ENCODE data around the gene MORC2. TPM values are rescaled to one million over a fixed set of nuclear protein-coding genes. Genes with fewer than 3 reads are reported as not detected.

The MORC2 gene
- polyA plus RNA-seq, 4 donors = 29.0 to 36.7 (median 34.9) TPM

- no peak for DNase-seq (ENCODE audit: low read depth in 4 of 4, low spot score in 2 of 4)
Measured at GRCh38 chr22:30875481-30876215, 92.9 kb downstream of the MORC2 start.

Other genes starting within 250 kb of the MORC2 start
- 100 to 1,000 TPM; 179 to 223 (median 202) TPM for gene TUG1, start 491 bp upstream of the MORC2 start, polyA plus RNA-seq (ENCODE audit: insufficient read length in 4 of 4)
- gene SMTN, start 112.5 kb upstream of the MORC2 start, polyA plus RNA-seq (ENCODE audit: insufficient read length in 4 of 4) = 10 to 100 TPM; 30.5 to 57.4 (median 47.6) TPM
- 10 to 100 TPM in 2 of 4 donors, 1 to 10 TPM in 2; 8.6 to 23.9 (median 10.3) TPM for gene SELENOM, start 138.8 kb upstream of the MORC2 start, polyA plus RNA-seq (ENCODE audit: insufficient read length in 4 of 4)
- gene INPP5J, start 154.2 kb upstream of the MORC2 start, polyA plus RNA-seq (ENCODE audit: insufficient read length in 4 of 4) = 1 to 10 TPM; 4.2 to 7.8 (median 5.4) TPM
- gene PLA2G3, start 171.7 kb upstream of the MORC2 start, polyA plus RNA-seq (ENCODE audit: insufficient read length in 4 of 4) = under 1 TPM; 0.11 to 0.24 (median 0.20) TPM
- gene RNF185, start 191.4 kb upstream of the MORC2 start, polyA plus RNA-seq (ENCODE audit: insufficient read length in 4 of 4) = 10 to 100 TPM; 51.6 to 56.7 (median 53.6) TPM
- 10 to 100 TPM; 46.9 to 69.0 (median 56.2) TPM for gene LIMK2, start 243.5 kb upstream of the MORC2 start, polyA plus RNA-seq (ENCODE audit: insufficient read length in 4 of 4)